NCI-H1105 treated with DMSO at 0.1 percent for 48 hours (cell line): Measurements from ENCODE around the gene MTFMT.

ENCODE experiments used
- DNase-seq: peaks from one replicate; lab custom pipeline; 2025; lab: John Stamatoyannopoulos, UW

The MTFMT gene

GRCh38 chr15:64987136-64987535 lies 42.3 kb downstream of the MTFMT start:
- DNase-seq: no peak

GRCh38 chr15:64985366-64986033 lies 43.9 kb downstream of the MTFMT start:
- DNase-seq: no peak

- no peak for DNase-seq
Observed at GRCh38 chr15:64982472-64982871, 47.0 kb downstream of the MTFMT start.

GRCh38 chr15:64981812-64982431 lies 47.5 kb downstream of the MTFMT start:
- DNase-seq: no peak

- no peak for DNase-seq
Observed at GRCh38 chr15:64979252-64979710, 50.2 kb downstream of the MTFMT start.

GRCh38 chr15:64975390-64975789 lies 54.0 kb downstream of the MTFMT start:
- no peak for DNase-seq

- no peak for DNase-seq
Observed at GRCh38 chr15:64970698-64971097, 58.7 kb downstream of the MTFMT start.

- no peak for DNase-seq
Observed at GRCh38 chr15:64969401-64969800, 60.0 kb downstream of the MTFMT start.

GRCh38 chr15:64961013-64961412 lies 68.4 kb downstream of the MTFMT start:
- no peak for DNase-seq

- no peak for DNase-seq
Observed at GRCh38 chr15:64960153-64960552, 69.3 kb downstream of the MTFMT start.

- no peak for DNase-seq
Observed at GRCh38 chr15:64959128-64959527, 70.3 kb downstream of the MTFMT start.

GRCh38 chr15:64954395-64954794 lies 75.0 kb downstream of the MTFMT start:
- no peak for DNase-seq

GRCh38 chr15:64951777-64952418 lies 77.5 kb downstream of the MTFMT start:
- no peak for DNase-seq
